B cell (primary cell): ENCODE results near the gene OXCT1.

ENCODE experiments used
- CTCF ChIP-seq: fragments of 200-600 bp; IDR thresholded peaks from one replicate; pipeline ENCODE4 v1.8.0; 2022; ENCODE audit warnings: antibody characterized with exemption, mild to moderate bottlenecking
- EZH2 ChIP-seq: IDR thresholded peaks from 2 replicates; pipeline ENCODE4 v1.6.1; 2012; ENCODE audit warnings: borderline replicate concordance, low read depth, mild to moderate bottlenecking, moderate library complexity, low read length; ENCODE audit not compliant: insufficient read depth, poor library complexity, severe bottlenecking

- no peak for TF ChIP-seq CTCF
- no peak for TF ChIP-seq EZH2
Measured at GRCh38 chr5:41763081-41763480, 107.1 kb downstream of the OXCT1 start.
